GM12892 (cell line): ENCODE results near the gene THBS1.

Experiments
- POLR2A ChIP-seq: IDR thresholded peaks from 2 replicates; pipeline ENCODE4 v1.6.1; 2011; ENCODE audit warnings: low read depth, low read length, control low read depth
- POLR2AphosphoS5 ChIP-seq: IDR thresholded peaks from 2 replicates; pipeline ENCODE4 v1.6.1; 2011; ENCODE audit warnings: low read depth, low read length, control low read depth

- no peak for TF ChIP-seq POLR2A
- no peak for TF ChIP-seq POLR2AphosphoS5
Measured at GRCh38 chr15:39605146-39605545, 24.3 kb downstream of the THBS1 start.
